PFSK-1 (cell line): ENCODE measurements around the gene BRD3OS.

Experiments used
- FOXP2 ChIP-seq: optimal IDR thresholded peaks from 2 replicates; pipeline ENCODE3; 2011; ENCODE audit warnings: borderline replicate concordance, control low read depth, inconsistent platforms; ENCODE audit not compliant: insufficient read depth; ENCODE audit errors: extremely low read length, extremely low read depth
- POLR2AphosphoS5 ChIP-seq: IDR thresholded peaks from 2 replicates; pipeline ENCODE4 v1.6.1; 2012; ENCODE audit warnings: low read depth, mild to moderate bottlenecking, control low read depth, low read length, moderate library complexity
- SIN3A ChIP-seq: IDR thresholded peaks from 2 replicates; pipeline ENCODE4 v1.6.1; 2012; ENCODE audit warnings: mild to moderate bottlenecking, low read length, moderate library complexity, borderline replicate concordance; ENCODE audit not compliant: insufficient read depth
- TAF1 ChIP-seq: IDR thresholded peaks from 2 replicates; pipeline ENCODE4 v1.6.1; 2012; ENCODE audit warnings: low read length, control low read depth, borderline replicate concordance; ENCODE audit not compliant: insufficient read depth
- TF ChIP-seq, protein P1 (sequence below), 2 experiments: IDR thresholded peaks; 2 replicates each; pipeline versions ENCODE4 v1.6.1 to v1.8.0; 2011 to 2012; ENCODE audit warnings: low read depth in 2 of 2, low read length in 2 of 2, control low read depth in 1 of 2, inconsistent platforms in 1 of 2, mild to moderate bottlenecking in 1 of 2, moderate library complexity in 1 of 2; ENCODE audit not compliant: insufficient read depth in 1 of 2

BRD3OS gene

GRCh38 chr9:134065612-134066419 is 40.5 kb downstream of the BRD3OS start:
- TF ChIP-seq, protein P1, sequence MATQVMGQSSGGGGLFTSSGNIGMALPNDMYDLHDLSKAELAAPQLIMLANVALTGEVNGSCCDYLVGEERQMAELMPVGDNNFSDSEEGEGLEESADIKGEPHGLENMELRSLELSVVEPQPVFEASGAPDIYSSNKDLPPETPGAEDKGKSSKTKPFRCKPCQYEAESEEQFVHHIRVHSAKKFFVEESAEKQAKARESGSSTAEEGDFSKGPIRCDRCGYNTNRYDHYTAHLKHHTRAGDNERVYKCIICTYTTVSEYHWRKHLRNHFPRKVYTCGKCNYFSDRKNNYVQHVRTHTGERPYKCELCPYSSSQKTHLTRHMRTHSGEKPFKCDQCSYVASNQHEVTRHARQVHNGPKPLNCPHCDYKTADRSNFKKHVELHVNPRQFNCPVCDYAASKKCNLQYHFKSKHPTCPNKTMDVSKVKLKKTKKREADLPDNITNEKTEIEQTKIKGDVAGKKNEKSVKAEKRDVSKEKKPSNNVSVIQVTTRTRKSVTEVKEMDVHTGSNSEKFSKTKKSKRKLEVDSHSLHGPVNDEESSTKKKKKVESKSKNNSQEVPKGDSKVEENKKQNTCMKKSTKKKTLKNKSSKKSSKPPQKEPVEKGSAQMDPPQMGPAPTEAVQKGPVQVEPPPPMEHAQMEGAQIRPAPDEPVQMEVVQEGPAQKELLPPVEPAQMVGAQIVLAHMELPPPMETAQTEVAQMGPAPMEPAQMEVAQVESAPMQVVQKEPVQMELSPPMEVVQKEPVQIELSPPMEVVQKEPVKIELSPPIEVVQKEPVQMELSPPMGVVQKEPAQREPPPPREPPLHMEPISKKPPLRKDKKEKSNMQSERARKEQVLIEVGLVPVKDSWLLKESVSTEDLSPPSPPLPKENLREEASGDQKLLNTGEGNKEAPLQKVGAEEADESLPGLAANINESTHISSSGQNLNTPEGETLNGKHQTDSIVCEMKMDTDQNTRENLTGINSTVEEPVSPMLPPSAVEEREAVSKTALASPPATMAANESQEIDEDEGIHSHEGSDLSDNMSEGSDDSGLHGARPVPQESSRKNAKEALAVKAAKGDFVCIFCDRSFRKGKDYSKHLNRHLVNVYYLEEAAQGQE (IDR thresholded peaks at IDR 0.05; ENCODE audit: insufficient read depth in 1 of 2, low read depth in 2 of 2, low read length in 2 of 2): no peak; a peak in 1 of 4 replicates
- TF ChIP-seq FOXP2 (no peak), SIN3A (no peak), TAF1 (no peak), POLR2AphosphoS5 (no peak)

- no peak for TF ChIP-seq TAF1
- no peak for TF ChIP-seq FOXP2
- TF ChIP-seq, protein P1 (IDR thresholded peaks at IDR 0.05; ENCODE audit: insufficient read depth in 1 of 2, low read depth in 2 of 2, low read length in 2 of 2): no peak
- no peak for TF ChIP-seq SIN3A
- no peak for TF ChIP-seq POLR2AphosphoS5
These were observed 41.2 kb downstream of the BRD3OS start for GRCh38 chr9:134066526-134066912.

- no peak for TF ChIP-seq SIN3A
- TF ChIP-seq, protein P1 (IDR thresholded peaks at IDR 0.05; ENCODE audit: insufficient read depth in 1 of 2, low read depth in 2 of 2, low read length in 2 of 2): no peak
- no peak for TF ChIP-seq POLR2AphosphoS5
- TF ChIP-seq FOXP2: no peak
- TF ChIP-seq TAF1: no peak
These were observed 41.9 kb downstream of the BRD3OS start for GRCh38 chr9:134066913-134067851.

GRCh38 chr9:134067904-134068743 is 42.8 kb downstream of the BRD3OS start, which contains the start of gene BRD3:
BRD3 (minus strand) TSS chr9:134068026; CDS start chr9:134053477, 14,549 bp downstream.
- TF ChIP-seq, protein P1 (IDR thresholded peaks at IDR 0.05; ENCODE audit: insufficient read depth in 1 of 2, low read depth in 2 of 2, low read length in 2 of 2): no peak
- TF ChIP-seq SIN3A (no peak), FOXP2 (peak; percentile 99), TAF1 (0 out of 2 replicates have a peak, but pooled peaks have one; percentile 31), POLR2AphosphoS5 (peak; percentile 48; the same call in 1 of the 2 replicates)
